GM23338 (cell line): ENCODE results near the gene KDM4F. TPM values are rescaled to one million over a fixed set of nuclear protein-coding genes. Genes with fewer than 3 reads are reported as not detected.

Experiments
- ATAC-seq: fragments of 200-7000 bp; cut with Tn5 transposase; 3 replicates; pipeline ENCODE4 v1.9.1; 2020
- DNase-seq: peaks from one replicate; pipeline ENCODE4 v3.0.0-alpha.2; 2015; ENCODE audit warnings: low spot score
- H2AFZ ChIP-seq: fragments of 200-600 bp; sonication (generic); 2 replicates; pipeline ENCODE4 v1.8.0; 2016; ENCODE audit warnings: antibody characterized with exemption, mild to moderate bottlenecking, moderate library complexity
- H3F3A ChIP-seq: fragments of 200-600 bp; sonication (generic); replicated peaks from 2 replicates; pipeline ENCODE4 v1.8.0; 2017; ENCODE audit warnings: antibody characterized with exemption, mixed run types, low read depth
- H3K27ac ChIP-seq: fragments of 200-600 bp; sonication (generic); 2 replicates; pipeline ENCODE4 v1.6.1; 2016; ENCODE audit warnings: low read depth
- H3K27me3 ChIP-seq: fragments of 200-600 bp; sonication (generic); 2 replicates; pipeline ENCODE4 v1.8.0; 2016; ENCODE audit warnings: mild to moderate bottlenecking, mixed run types, moderate library complexity; ENCODE audit not compliant: insufficient read depth
- H3K36me3 ChIP-seq: fragments of 200-600 bp; sonication (generic); 2 replicates; pipeline ENCODE4 v1.8.0; 2016; ENCODE audit warnings: mild to moderate bottlenecking; ENCODE audit not compliant: insufficient read depth
- H3K4me1 ChIP-seq: fragments of 200-600 bp; sonication (generic); 2 replicates; pipeline ENCODE4 v1.8.0; 2016; ENCODE audit warnings: mild to moderate bottlenecking, moderate library complexity; ENCODE audit not compliant: insufficient read depth
- H3K4me2 ChIP-seq: fragments of 200-600 bp; sonication (generic); 2 replicates; pipeline ENCODE4 v1.7.1; 2017; ENCODE audit warnings: mixed run types
- H3K4me3 ChIP-seq: fragments of 200-600 bp; sonication (generic); 2 replicates; pipeline ENCODE4 v1.6.1; 2016; ENCODE audit warnings: mixed run types
- H3K79me2 ChIP-seq: fragments of 200-600 bp; sonication (generic); replicated peaks from 2 replicates; pipeline ENCODE4 v1.8.0; 2017; ENCODE audit warnings: mild to moderate bottlenecking; ENCODE audit not compliant: insufficient read depth
- H3K9me2 ChIP-seq: fragments of 200-600 bp; sonication (generic); 2 replicates; pipeline ENCODE4 v1.8.0; 2017; ENCODE audit not compliant: insufficient read depth
- H4K20me1 ChIP-seq: fragments of 200-600 bp; sonication (generic); replicated peaks from 2 replicates; pipeline ENCODE4 v1.8.0; 2017; ENCODE audit warnings: mild to moderate bottlenecking; ENCODE audit not compliant: insufficient read depth
- H3K27ac Mint-ChIP-seq: 2 replicates; pipeline ENCODE4 v1.8.0; 2020; ENCODE audit warnings: inconsistent platforms, mild to moderate bottlenecking, moderate library complexity, mixed read lengths
- H3K27me3 Mint-ChIP-seq: 3 replicates; pipeline ENCODE4 v1.8.0; 2022; ENCODE audit warnings: low read depth, mild to moderate bottlenecking, moderate library complexity, mixed read lengths, inconsistent platforms; ENCODE audit not compliant: insufficient read depth, poor library complexity
- H3K36me3 Mint-ChIP-seq: 3 replicates; pipeline ENCODE4 v1.8.0; 2021; ENCODE audit warnings: low read depth, mild to moderate bottlenecking, inconsistent platforms, moderate library complexity, mixed read lengths
- H3K4me1 Mint-ChIP-seq: 3 replicates; pipeline ENCODE4 v1.8.0; 2020; ENCODE audit warnings: mild to moderate bottlenecking, inconsistent platforms, mixed read lengths
- H3K4me3 Mint-ChIP-seq: 3 replicates; pipeline ENCODE4 v1.8.0; 2021; ENCODE audit warnings: moderate library complexity, mild to moderate bottlenecking, inconsistent platforms, mixed read lengths
- H3K9me3 Mint-ChIP-seq: 3 replicates; pipeline ENCODE4 v1.8.0; 2020; ENCODE audit warnings: moderate library complexity, mild to moderate bottlenecking, inconsistent platforms, mixed read lengths
- CREB1 ChIP-seq: fragments of 250-450 bp; sonication (Bioruptor Pico); IDR thresholded peaks from 2 replicates; pipeline ENCODE4 v1.5.0; 2020; ENCODE audit warnings: low read depth, mild to moderate bottlenecking, moderate library complexity
- EZH2 ChIP-seq: fragments of 200-600 bp; sonication (generic); IDR thresholded peaks from one replicate; pipeline ENCODE4 v1.8.0; 2017; ENCODE audit warnings: antibody characterized with exemption, mild to moderate bottlenecking, low read depth; ENCODE audit not compliant: unreplicated experiment
- EZH2phosphoT487 ChIP-seq: fragments of 200-600 bp; sonication (generic); IDR thresholded peaks from one replicate; pipeline ENCODE4 v1.8.1; 2018; ENCODE audit warnings: antibody characterized with exemption; ENCODE audit not compliant: unreplicated experiment
- JUNB ChIP-seq: IDR thresholded peaks from one replicate; pipeline ENCODE4 v1.6.1; 2016; ENCODE audit warnings: antibody characterized with exemption; ENCODE audit not compliant: unreplicated experiment
- NANOG ChIP-seq: IDR thresholded peaks from 2 replicates; pipeline ENCODE4 v1.6.1; 2016; ENCODE audit warnings: antibody characterized with exemption, borderline replicate concordance
- POLR2AphosphoS5 ChIP-seq: IDR thresholded peaks from 2 replicates; pipeline ENCODE4 v1.6.1; 2016; ENCODE audit warnings: antibody characterized with exemption, low read depth
- ZNF114 ChIP-seq: fragments of 250-450 bp; sonication (Bioruptor Pico); IDR thresholded peaks from 2 replicates; pipeline ENCODE4 v1.5.0; 2020; ENCODE audit warnings: mild to moderate bottlenecking, moderate library complexity
- ZNF331 ChIP-seq: fragments of 250-450 bp; sonication (Bioruptor Pico); IDR thresholded peaks from 2 replicates; pipeline ENCODE4 v1.5.0; 2020; ENCODE audit warnings: low read depth, mild to moderate bottlenecking, moderate library complexity
- polyA plus RNA-seq: library from polyadenylated mRNA; unstranded; fragments of >200 nt; fragmentation: Nextera tagmentation; extraction: Ambion mirVana; gene quantifications from 2 replicates; pipeline ENCODE4 v1.2.1, GENCODE V29; 2016
- total RNA-seq: library from RNA; depleted of rRNA; stranded (reverse); fragments of >200 nt; shearing (Covaris generic); gene quantifications from 2 replicates; pipeline ENCODE4 v1.2.3, GENCODE V29; 2014
- TF ChIP-seq, protein P1 (sequence below): IDR thresholded peaks from 2 replicates; pipeline ENCODE4 v1.6.1; 2016; ENCODE audit warnings: antibody characterized with exemption
- TF ChIP-seq, protein P2 (sequence below), 2 experiments: fragments of 200-600 bp in 1 of 2; sonication (generic) in 1 of 2; conservative IDR thresholded peaks; 2 replicates each; pipeline versions ENCODE4 v1.5.1 to v1.6.1; 2016 to 2017; ENCODE audit warnings: antibody characterized with exemption in 2 of 2, low read depth in 2 of 2, mild to moderate bottlenecking in 2 of 2, moderate library complexity in 1 of 2
- TF ChIP-seq, protein P3 (sequence below): fragments of 250-450 bp; sonication (Bioruptor Pico); IDR thresholded peaks from 2 replicates; pipeline ENCODE4 v1.5.0; 2020; ENCODE audit warnings: mild to moderate bottlenecking, moderate library complexity

KDM4F gene
- total and polyA plus RNA-seq, 2 experiments from 2014 or later = not detected

DNA sequence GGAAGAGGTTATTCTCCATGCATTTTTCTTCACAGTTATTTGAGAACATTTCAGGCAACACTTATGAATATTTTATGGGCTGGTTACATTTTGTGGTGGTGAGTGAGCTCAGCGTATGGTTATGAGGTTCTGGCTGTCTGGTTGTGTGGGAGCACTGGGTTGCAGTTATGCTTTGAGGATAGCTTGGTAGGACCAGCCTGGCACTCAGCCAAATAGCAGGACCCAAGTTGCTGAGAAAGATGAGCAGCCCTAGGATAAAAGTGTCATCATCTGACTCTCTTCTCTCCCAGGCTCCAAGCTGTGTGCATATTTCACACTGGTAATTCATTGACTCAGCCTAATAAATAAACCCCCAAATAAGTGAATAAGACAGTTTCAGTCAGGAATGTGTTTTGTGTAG is 9.4 kb downstream of the KDM4F start (continued):
- TF ChIP-seq ZNF114 (CRISPR knock-in tag) = no peak
- TF ChIP-seq, protein P1, sequence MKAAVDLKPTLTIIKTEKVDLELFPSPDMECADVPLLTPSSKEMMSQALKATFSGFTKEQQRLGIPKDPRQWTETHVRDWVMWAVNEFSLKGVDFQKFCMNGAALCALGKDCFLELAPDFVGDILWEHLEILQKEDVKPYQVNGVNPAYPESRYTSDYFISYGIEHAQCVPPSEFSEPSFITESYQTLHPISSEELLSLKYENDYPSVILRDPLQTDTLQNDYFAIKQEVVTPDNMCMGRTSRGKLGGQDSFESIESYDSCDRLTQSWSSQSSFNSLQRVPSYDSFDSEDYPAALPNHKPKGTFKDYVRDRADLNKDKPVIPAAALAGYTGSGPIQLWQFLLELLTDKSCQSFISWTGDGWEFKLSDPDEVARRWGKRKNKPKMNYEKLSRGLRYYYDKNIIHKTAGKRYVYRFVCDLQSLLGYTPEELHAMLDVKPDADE = no peak
- TF ChIP-seq, protein P2, sequence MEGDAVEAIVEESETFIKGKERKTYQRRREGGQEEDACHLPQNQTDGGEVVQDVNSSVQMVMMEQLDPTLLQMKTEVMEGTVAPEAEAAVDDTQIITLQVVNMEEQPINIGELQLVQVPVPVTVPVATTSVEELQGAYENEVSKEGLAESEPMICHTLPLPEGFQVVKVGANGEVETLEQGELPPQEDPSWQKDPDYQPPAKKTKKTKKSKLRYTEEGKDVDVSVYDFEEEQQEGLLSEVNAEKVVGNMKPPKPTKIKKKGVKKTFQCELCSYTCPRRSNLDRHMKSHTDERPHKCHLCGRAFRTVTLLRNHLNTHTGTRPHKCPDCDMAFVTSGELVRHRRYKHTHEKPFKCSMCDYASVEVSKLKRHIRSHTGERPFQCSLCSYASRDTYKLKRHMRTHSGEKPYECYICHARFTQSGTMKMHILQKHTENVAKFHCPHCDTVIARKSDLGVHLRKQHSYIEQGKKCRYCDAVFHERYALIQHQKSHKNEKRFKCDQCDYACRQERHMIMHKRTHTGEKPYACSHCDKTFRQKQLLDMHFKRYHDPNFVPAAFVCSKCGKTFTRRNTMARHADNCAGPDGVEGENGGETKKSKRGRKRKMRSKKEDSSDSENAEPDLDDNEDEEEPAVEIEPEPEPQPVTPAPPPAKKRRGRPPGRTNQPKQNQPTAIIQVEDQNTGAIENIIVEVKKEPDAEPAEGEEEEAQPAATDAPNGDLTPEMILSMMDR (conservative IDR thresholded peaks at IDR 0.05; ENCODE audit: low read depth in 2 of 2) = no peak
- TF ChIP-seq EZH2phosphoT487 = no peak

DNA sequence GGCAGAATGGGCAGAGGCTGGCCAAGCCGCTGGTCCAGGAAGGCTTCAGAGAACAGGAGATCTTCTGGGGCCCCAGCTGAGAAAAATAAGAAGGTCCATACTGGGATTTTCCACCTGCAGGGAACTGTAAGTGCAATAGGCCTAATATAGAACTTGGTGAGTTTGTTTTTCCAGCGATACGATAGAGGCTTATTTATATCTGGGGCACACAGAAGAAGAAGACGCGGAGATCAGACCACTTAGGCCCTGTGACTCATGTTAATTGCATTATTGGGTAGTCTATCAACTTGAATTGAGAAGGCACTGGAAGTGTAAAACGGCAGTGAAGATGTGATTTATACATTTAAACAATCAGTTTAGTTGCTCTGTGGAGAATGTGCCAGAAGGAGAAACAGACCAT is 9.8 kb downstream of the KDM4F start:
- no peaks in the 10 kb centered on the region for H4K20me1 ChIP-seq
- H3K4me3 ChIP-seq = no peak overlapping the region
- Mint-ChIP-seq H3K9me3 (no peaks in the 10 kb centered on the region), H3K4me3 (no peak overlapping the region), H3K4me1 (no peaks in the 10 kb centered on the region), H3K27ac (no peak overlapping the region), H3K27me3 (no peaks in the 10 kb centered on the region), H3K36me3 (no peaks in the 10 kb centered on the region)
- H3K79me2 ChIP-seq = no peaks in the 10 kb centered on the region
- H3K27ac ChIP-seq = no peak overlapping the region
- H3K36me3 ChIP-seq = no peaks in the 10 kb centered on the region
- H2AFZ ChIP-seq = no peak overlapping the region
- no peak for DNase-seq
- 0 out of 2 replicates have a peak, but pooled peaks cover 3% of the 10 kb centered on the region for H3K27me3 ChIP-seq
- H3K9me2 ChIP-seq = no peaks in the 10 kb centered on the region; the same call in 1 of the 2 replicates
- no peaks in the 10 kb centered on the region for H3K4me1 ChIP-seq
- no peak overlapping the region for H3K4me2 ChIP-seq
- ATAC-seq = no peak
- H3F3A ChIP-seq = no peaks in the 10 kb centered on the region
- TF ChIP-seq EZH2 (no peak), CREB1 (no peak), ZNF331 (CRISPR knock-in tag) (no peak), POLR2AphosphoS5 (no peak), ZNF114 (CRISPR knock-in tag) (no peak), NANOG (no peak), JUNB (no peak), EZH2phosphoT487 (no peak)
- TF ChIP-seq, protein P2 (conservative IDR thresholded peaks at IDR 0.05; ENCODE audit: low read depth in 2 of 2) = no peak
- TF ChIP-seq, protein P1 = no peak
- TF ChIP-seq, protein P3, sequence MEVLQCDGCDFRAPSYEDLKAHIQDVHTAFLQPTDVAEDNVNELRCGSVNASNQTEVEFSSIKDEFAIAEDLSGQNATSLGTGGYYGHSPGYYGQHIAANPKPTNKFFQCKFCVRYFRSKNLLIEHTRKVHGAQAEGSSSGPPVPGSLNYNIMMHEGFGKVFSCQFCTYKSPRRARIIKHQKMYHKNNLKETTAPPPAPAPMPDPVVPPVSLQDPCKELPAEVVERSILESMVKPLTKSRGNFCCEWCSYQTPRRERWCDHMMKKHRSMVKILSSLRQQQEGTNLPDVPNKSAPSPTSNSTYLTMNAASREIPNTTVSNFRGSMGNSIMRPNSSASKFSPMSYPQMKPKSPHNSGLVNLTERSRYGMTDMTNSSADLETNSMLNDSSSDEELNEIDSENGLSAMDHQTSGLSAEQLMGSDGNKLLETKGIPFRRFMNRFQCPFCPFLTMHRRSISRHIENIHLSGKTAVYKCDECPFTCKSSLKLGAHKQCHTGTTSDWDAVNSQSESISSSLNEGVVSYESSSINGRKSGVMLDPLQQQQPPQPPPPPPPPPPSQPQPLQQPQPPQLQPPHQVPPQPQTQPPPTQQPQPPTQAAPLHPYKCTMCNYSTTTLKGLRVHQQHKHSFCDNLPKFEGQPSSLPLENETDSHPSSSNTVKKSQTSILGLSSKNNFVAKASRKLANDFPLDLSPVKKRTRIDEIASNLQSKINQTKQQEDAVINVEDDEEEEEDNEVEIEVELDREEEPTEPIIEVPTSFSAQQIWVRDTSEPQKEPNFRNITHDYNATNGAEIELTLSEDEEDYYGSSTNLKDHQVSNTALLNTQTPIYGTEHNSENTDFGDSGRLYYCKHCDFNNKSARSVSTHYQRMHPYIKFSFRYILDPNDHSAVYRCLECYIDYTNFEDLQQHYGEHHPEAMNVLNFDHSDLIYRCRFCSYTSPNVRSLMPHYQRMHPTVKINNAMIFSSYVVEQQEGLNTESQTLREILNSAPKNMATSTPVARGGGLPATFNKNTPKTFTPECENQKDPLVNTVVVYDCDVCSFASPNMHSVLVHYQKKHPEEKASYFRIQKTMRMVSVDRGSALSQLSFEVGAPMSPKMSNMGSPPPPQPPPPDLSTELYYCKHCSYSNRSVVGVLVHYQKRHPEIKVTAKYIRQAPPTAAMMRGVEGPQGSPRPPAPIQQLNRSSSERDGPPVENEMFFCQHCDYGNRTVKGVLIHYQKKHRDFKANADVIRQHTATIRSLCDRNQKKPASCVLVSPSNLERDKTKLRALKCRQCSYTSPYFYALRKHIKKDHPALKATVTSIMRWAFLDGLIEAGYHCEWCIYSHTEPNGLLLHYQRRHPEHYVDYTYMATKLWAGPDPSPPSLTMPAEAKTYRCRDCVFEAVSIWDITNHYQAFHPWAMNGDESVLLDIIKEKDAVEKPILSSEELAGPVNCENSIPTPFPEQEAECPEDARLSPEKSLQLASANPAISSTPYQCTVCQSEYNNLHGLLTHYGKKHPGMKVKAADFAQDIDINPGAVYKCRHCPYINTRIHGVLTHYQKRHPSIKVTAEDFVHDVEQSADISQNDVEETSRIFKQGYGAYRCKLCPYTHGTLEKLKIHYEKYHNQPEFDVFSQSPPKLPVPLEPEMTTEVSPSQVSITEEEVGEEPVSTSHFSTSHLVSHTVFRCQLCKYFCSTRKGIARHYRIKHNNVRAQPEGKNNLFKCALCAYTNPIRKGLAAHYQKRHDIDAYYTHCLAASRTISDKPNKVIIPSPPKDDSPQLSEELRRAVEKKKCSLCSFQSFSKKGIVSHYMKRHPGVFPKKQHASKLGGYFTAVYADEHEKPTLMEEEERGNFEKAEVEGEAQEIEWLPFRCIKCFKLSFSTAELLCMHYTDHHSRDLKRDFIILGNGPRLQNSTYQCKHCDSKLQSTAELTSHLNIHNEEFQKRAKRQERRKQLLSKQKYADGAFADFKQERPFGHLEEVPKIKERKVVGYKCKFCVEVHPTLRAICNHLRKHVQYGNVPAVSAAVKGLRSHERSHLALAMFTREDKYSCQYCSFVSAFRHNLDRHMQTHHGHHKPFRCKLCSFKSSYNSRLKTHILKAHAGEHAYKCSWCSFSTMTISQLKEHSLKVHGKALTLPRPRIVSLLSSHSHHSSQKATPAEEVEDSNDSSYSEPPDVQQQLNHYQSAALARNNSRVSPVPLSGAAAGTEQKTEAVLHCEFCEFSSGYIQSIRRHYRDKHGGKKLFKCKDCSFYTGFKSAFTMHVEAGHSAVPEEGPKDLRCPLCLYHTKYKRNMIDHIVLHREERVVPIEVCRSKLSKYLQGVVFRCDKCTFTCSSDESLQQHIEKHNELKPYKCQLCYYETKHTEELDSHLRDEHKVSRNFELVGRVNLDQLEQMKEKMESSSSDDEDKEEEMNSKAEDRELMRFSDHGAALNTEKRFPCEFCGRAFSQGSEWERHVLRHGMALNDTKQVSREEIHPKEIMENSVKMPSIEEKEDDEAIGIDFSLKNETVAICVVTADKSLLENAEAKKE (CRISPR knock-in tag) = no peak
